SHP77 (cell line): Measurements from ENCODE around the gene PLEKHA4.
A peak's percentile ranks its signal among the peaks of the same experiment; 100 is the strongest.
"Not testable (repeated sequence)": the region's sequence is repeated elsewhere in the genome, so short reads cannot be mapped to it uniquely, and the experiment has no call there.

ENCODE experiments used
- DNase-seq, 2 experiments: peaks; one replicate each; lab custom pipeline; 2025; lab: John Stamatoyannopoulos, UW

Gene PLEKHA4

GRCh38 chr19:48868114-48868886, at the start of gene PLEKHA4:
Gene PLEKHA4, minus strand, starts transcription at chr19:48868617. Its CDS starts 997 bp downstream, at chr19:48867620.
- no peak for DNase-seq

- DNase-seq: no peak
Measured at GRCh38 chr19:48918071-48918470, 49.7 kb upstream of the PLEKHA4 start.

GRCh38 chr19:48915757-48916156, 47.3 kb upstream of the PLEKHA4 start:
- DNase-seq: no peak

GRCh38 chr19:48914181-48914580, 45.8 kb upstream of the PLEKHA4 start:
- DNase-seq: no peak

- no peak for DNase-seq
Measured at GRCh38 chr19:48913114-48913889, 44.9 kb upstream of the PLEKHA4 start.

GRCh38 chr19:48910803-48911202, 42.4 kb upstream of the PLEKHA4 start:
- no peak for DNase-seq

GRCh38 chr19:48909424-48910077, 41.1 kb upstream of the PLEKHA4 start:
- not testable (repeated sequence) for DNase-seq

GRCh38 chr19:48907671-48908070, 39.3 kb upstream of the PLEKHA4 start:
- no peak for DNase-seq

- DNase-seq: no peak
Measured at GRCh38 chr19:48906324-48906723, 37.9 kb upstream of the PLEKHA4 start.

- no peak for DNase-seq
Measured at GRCh38 chr19:48905664-48906063, 37.2 kb upstream of the PLEKHA4 start.

GRCh38 chr19:48903788-48904187, 35.4 kb upstream of the PLEKHA4 start:
- not testable (repeated sequence) for DNase-seq

- DNase-seq: not testable (repeated sequence)
Measured at GRCh38 chr19:48902291-48902690, 33.9 kb upstream of the PLEKHA4 start.

- no peak for DNase-seq
Measured at GRCh38 chr19:48900477-48901406, 32.3 kb upstream of the PLEKHA4 start.

GRCh38 chr19:48899781-48900476, 31.5 kb upstream of the PLEKHA4 start, which contains the start of gene NUCB1:
Gene NUCB1, plus strand, starts transcription at chr19:48900312. Its CDS starts 485 bp downstream, at chr19:48900797.
- DNase-seq: peak; percentile 98 to 99

- not testable (repeated sequence) for DNase-seq
Measured at GRCh38 chr19:48899386-48899749, 31.0 kb upstream of the PLEKHA4 start.

GRCh38 chr19:48897181-48897580, 28.8 kb upstream of the PLEKHA4 start:
- DNase-seq: no peak

- DNase-seq: no peak
Measured at GRCh38 chr19:48896191-48896720, 27.8 kb upstream of the PLEKHA4 start.

- no peak for DNase-seq
Measured at GRCh38 chr19:48895226-48895625, 26.8 kb upstream of the PLEKHA4 start.

- no peak for DNase-seq
Measured at GRCh38 chr19:48890551-48890950, 22.1 kb upstream of the PLEKHA4 start.

GRCh38 chr19:48889496-48889895, 21.1 kb upstream of the PLEKHA4 start:
- not testable (repeated sequence) for DNase-seq
